Uterus (tissue), 2 donors: ENCODE data around the gene KLF16.

Source experiments
- POLR2A ChIP-seq, 2 donors: fragments of 450-650 bp; IDR thresholded peaks; one replicate each; pipeline ENCODE4 v1.6.1; 2016; ENCODE audit warnings: antibody characterized with exemption in 2 of 2, mild to moderate bottlenecking in 1 of 2, moderate library complexity in 1 of 2
- TF ChIP-seq, protein P1 (sequence below), 4 experiments: fragments of 200-600 bp in 2 of 4; fragments of 450-650 bp in 2 of 4; sonication (generic) in 2 of 4; IDR thresholded peaks; one replicate each; pipeline ENCODE4 v1.5.1; 2016 to 2019; ENCODE audit warnings: antibody characterized with exemption in 4 of 4, mild to moderate bottlenecking in 2 of 4, moderate library complexity in 1 of 4

DNA sequence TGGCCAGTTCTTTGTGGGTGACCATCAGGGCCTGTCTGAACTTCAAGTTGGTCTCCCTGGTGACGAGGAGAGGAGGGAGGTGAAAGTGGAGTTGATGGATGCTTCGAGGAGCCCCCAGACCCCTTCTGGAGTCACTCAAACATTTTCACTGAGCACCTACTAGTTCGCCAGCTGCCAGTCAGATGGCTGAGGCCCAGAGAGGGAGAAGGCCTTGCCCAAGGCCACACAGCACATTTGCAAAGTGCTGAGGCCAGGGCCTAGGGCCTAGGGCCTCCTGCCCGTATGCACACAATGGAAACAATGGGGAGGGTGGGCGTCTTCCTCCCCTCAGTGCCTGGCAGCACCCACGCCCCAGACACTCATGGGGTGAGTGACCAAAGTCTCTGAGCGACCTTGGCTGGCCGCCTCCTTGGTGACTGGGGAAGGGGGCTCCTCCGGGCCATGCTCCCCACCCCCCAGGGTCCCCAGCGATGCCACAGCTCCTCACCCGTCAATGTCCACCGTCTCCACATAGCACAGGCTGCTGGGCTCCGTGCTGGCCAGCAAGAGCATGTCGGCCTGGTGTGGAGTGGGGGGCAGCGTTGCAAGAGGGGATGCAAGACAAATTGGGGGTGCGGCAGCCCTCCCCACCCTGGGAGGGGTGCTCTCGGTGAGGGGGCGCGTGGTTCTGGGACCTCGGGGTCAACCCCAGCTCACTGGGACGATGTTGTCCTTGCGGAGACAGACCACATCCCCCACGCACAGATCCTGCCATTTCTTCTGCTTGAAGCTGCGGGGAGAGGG lies 57.8 kb downstream of the KLF16 start:
- TF ChIP-seq, protein P1, sequence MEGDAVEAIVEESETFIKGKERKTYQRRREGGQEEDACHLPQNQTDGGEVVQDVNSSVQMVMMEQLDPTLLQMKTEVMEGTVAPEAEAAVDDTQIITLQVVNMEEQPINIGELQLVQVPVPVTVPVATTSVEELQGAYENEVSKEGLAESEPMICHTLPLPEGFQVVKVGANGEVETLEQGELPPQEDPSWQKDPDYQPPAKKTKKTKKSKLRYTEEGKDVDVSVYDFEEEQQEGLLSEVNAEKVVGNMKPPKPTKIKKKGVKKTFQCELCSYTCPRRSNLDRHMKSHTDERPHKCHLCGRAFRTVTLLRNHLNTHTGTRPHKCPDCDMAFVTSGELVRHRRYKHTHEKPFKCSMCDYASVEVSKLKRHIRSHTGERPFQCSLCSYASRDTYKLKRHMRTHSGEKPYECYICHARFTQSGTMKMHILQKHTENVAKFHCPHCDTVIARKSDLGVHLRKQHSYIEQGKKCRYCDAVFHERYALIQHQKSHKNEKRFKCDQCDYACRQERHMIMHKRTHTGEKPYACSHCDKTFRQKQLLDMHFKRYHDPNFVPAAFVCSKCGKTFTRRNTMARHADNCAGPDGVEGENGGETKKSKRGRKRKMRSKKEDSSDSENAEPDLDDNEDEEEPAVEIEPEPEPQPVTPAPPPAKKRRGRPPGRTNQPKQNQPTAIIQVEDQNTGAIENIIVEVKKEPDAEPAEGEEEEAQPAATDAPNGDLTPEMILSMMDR (IDR thresholded peaks at IDR 0.05): no peak
- no peak for TF ChIP-seq POLR2A (IDR thresholded peaks at IDR 0.05)
